Stimulated activated CD4-positive, alpha-beta T cell treated with anti-CD3 and anti-CD28 coated beads, Interleukin-4, amount 100 ng/mL, for 1 hour (primary cell): ENCODE measurements around the gene EID2B.
A peak's percentile ranks its signal among the peaks of the same experiment; 100 is the strongest.

Experiments used
- DNase-seq: peaks from one replicate; pipeline ENCODE4 v3.0.0-alpha.2; 2020

Gene EID2B

DNA sequence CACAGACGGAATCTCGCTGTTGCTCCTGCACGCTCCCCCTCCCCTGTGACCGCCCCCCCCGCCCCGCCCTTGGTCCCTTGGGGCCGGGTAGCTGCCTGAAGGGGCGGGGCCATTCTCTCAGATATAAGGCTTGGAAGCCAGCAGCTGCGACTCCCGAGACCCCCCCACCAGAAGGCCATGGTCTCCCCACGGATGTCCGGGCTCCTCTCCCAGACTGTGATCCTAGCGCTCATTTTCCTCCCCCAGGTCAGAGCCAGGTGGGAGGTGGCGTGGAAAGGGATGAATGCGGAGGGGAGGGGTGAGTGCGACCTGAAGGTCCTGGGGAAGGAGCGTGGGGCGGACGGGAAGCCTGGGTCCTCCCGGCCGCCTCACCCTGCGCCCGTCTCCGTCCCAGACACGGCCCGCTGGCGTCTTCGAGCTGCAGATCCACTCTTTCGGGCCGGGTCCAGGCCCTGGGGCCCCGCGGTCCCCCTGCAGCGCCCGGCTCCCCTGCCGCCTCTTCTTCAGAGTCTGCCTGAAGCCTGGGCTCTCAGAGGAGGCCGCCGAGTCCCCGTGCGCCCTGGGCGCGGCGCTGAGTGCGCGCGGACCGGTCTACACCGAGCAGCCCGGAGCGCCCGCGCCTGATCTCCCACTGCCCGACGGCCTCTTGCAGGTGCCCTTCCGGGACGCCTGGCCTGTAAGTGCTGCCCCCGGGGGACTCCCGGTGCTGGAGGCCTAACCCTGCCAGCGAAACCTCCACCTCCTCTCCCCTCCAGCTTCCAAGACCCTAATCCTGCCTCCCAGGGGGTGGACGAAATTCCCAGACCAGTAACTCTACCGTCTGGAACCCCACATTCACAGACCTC lies 33.6 kb downstream of the EID2B start, which contains the start of gene DLL3:
Gene DLL3, plus strand, starts transcription at position 150 of the 845 bp plus-strand sequence. Its CDS starts 28 bp downstream, at position 178.
- DNase-seq: peak; percentile 22

DNA sequence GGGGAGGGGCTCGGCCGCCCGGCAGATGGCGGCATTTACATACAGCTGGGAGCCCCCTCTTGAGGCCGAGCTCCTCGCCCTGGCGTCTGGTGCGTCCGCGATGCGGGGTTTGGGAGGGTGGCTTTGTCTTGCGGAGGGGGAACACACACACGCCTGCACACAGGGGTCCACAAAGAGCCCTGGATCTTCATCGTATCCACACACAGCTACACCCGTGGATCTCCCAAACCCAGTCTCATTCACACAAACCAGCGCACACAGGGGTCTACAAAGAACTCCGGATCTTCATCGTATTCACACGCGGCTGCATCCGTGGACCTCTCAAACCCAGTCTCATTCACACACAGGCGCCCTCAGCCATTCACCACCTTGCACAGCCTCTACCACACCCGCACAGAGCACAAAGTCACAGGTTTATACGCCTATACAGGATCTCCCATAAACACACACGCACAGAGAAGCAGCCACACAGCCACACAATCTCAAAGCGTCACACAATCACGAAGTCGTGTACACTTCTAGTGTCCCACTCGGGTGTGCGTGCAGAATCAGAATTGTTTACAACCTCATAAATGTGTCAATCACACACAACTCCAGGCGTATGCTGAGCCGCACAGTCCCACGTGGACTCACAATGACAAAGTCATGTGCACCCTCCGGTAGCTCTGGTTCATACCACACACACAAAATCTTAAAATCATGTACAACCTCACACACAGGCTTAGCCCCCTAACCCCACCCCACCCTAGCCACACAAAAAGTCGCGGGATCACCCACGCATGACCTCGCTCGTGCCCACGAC lies 34.5 kb downstream of the EID2B start:
- DNase-seq: no peak

DNA sequence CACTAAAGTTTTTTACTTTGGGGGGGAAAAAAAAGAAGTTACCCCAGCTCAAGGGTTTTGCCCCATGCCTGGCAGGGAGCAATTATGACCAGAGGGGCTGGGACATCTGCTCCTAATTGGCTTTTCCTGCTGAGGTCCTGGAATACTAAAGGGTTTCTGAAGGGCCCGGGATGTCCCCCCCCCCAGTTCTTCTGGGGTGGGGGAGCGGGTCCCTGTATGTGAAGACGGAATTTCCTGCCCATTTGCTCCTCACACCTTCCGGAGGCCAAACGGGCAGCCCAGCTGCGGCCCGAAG lies 35.0 kb downstream of the EID2B start:
- DNase-seq: no peak

DNA sequence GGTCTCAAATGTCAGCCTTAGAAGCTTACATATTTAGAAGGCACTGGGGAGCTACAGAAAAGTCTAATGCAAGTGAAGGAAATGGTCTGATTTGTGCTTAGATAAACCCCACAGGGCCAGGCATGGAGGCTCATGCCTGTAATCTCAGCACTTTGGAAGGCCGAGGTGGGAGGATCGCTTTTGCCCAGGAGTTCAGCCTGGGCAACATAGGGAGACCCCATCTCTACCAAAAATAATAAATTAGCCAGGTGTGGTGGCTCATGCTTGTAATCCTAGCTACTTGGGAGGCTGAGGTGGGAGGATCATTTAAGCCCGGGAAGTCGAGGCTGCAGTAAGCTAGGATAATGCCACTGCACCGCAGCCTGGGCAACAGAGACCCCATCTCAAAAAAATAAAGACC lies 36.6 kb downstream of the EID2B start:
- no peak for DNase-seq

DNA sequence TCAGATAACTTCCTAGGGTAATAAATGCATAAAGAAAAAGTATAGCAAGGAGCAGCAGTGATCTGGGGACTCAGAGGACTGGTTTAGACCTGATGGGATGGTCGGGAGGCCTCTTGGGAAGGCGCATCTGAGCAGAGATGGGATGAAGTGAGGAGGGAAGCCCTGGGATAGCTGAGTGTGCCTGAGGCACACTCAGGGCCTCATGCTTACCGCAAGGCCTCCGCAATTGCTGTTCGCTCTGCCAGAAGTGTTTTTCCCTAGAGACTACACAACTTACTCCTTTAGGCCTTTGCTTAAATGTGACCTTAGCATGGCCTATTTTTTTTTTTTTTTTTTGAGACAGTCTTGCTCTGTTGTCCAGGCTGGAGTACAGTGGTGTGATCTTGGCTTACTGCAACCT lies 38.0 kb downstream of the EID2B start:
- no peak for DNase-seq

- DNase-seq: no peak
These were observed 39.9 kb downstream of the EID2B start for GRCh38 chr19:39492788-39493187.

GRCh38 chr19:39492225-39492624 lies 40.4 kb downstream of the EID2B start:
- DNase-seq: no peak

DNA sequence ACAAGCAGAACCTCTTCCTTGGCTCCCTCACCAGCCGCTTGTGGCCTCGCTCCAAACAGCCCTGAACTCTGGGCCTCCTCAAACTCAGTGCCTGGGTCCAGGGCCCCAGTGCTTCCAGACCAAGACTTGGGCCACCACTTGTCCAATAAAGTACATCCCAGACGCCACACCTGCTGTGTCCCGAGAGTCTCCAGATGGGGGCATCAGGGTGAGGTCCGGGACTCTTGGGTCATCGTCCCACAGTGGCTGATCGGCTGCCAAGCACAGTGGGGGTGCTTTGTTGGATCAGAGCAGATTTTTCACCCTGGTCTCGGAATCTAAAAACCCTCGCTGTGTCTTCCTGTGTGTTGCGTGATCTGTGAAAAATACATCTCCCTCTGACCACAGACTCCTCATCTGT lies 42.9 kb downstream of the EID2B start:
- no peak for DNase-seq

DNA sequence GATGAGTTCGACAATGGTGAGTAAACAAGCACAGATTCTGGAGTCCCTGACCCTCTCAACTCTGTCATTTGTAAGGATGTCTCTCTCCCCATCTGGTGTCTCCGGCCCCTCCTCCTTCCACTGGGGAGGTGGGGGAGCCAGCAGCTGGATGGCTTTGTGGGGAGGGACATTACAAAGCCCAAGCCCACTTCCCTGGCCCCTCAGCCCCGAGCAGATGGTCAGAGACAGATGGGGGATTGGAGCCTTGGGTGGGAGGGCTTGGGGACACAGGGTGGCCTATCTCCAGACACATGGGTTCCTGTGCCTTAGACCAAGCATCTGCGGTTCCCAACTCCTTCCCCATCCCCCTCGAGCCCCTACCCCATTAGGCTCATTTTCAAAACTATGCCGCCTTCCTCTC lies 49.5 kb downstream of the EID2B start:
- no peak for DNase-seq

DNA sequence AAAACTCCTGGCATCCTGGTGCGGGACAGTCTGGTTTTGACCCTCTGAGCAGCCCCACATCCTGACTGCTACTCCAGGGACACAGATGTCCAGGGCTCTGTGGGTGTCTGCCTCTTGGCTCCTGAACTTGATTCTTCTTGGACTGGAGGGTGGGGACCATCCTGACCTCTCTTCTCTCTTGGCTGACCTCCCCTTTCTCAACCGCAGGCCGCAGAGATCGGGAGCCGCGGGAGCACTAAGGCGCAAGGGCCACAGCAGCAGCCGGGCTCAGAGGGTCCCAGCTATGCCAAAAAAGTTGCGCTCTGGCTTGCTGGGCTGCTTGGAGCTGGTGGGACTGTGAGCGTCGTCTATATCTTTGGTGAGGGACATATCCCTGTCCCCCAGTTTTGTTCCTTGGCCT lies 51.0 kb downstream of the EID2B start:
- DNase-seq: no peak

DNA sequence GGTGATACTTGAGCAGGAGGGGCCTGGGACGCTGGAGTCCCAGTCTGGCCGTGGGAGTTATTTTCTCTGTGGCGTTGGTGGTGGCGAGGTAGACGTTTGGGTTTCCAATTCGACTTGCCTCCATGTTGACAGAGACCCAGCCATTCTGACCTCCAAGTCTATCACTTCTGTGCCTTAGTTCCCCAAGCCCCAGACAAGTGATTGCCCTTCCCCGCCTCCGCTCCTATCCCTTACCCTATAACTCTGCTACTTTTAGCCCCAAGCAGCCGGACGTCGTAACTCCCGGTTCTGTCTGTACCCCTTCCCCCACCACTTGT lies 51.5 kb downstream of the EID2B start:
- no peak for DNase-seq
